IMR-90 (cell line): ENCODE results near the gene ZFPM1. TPM values are rescaled to one million over a fixed set of nuclear protein-coding genes. Genes with fewer than 3 reads are reported as not detected.

Experiments
- ATAC-seq: fragments of 200-7000 bp; cut with Tn5 transposase; 2 replicates; pipeline ENCODE4 v1.9.1; 2020; ENCODE audit warnings: low read depth, mild to moderate bottlenecking, moderate library complexity
- BruUV-seq: library from RNA; stranded (reverse); fragments of 400-500 nt; replicated peaks from 2 replicates; lab custom pipeline; 2021; lab: Mats Ljungman, UMichigan
- CTCF ChIA-PET: fragments of 300-600 bp; formaldehyde crosslinking; extraction: SDS; loops from one replicate; lab custom pipeline; 2021; ENCODE audit warnings: antibody characterized with exemption; lab: Yijun Ruan, JAX
- POLR2A ChIA-PET: fragments of 300-600 bp; sonication (Branson Sonifier 250); formaldehyde crosslinking; loops from one replicate; lab custom pipeline; 2022; ENCODE audit warnings: antibody characterized with exemption; ENCODE audit not compliant: unreplicated experiment; lab: Charles Lee
- DNase-seq: peaks from one replicate; pipeline ENCODE4 v3.0.0; 2013
- H2AFZ ChIP-seq: replicated peaks from 2 replicates; pipeline ENCODE3; 2013; ENCODE audit warnings: low read length, mild to moderate bottlenecking; ENCODE audit not compliant: poor library complexity
- H2AK5ac ChIP-seq: 2 replicates; pipeline ENCODE4 v1.6.1; 2013; ENCODE audit warnings: low read depth, low read length, inconsistent platforms
- H2AK9ac ChIP-seq: replicated peaks from 2 replicates; pipeline ENCODE3; 2013; ENCODE audit warnings: mild to moderate bottlenecking, low read depth, low read length, moderate library complexity; ENCODE audit not compliant: poor library complexity
- H2BK120ac ChIP-seq: 2 replicates; pipeline ENCODE4 v1.6.1; 2013; ENCODE audit warnings: low read depth, low read length, inconsistent platforms
- H2BK15ac ChIP-seq: 3 replicates; pipeline ENCODE4 v1.6.1; 2013; ENCODE audit warnings: low read depth, low read length, inconsistent platforms
- H2BK20ac ChIP-seq: 2 replicates; pipeline ENCODE4 v1.6.1; 2013; ENCODE audit warnings: low read depth, mild to moderate bottlenecking, inconsistent platforms, low read length, moderate library complexity
- H2BK5ac ChIP-seq: 2 replicates; pipeline ENCODE4 v1.6.1; 2013; ENCODE audit warnings: mild to moderate bottlenecking, low read depth, low read length, inconsistent platforms; ENCODE audit not compliant: poor library complexity, severe bottlenecking
- H3K14ac ChIP-seq: replicated peaks from 2 replicates; pipeline ENCODE4 v1.6.1; 2013; ENCODE audit warnings: low read depth, low read length, inconsistent platforms
- H3K18ac ChIP-seq: 2 replicates; pipeline ENCODE4 v1.6.1; 2013; ENCODE audit warnings: low read depth, low read length, control low read depth
- H3K23ac ChIP-seq: 2 replicates; pipeline ENCODE4 v1.6.1; 2013; ENCODE audit warnings: low read depth, low read length, inconsistent platforms
- H3K27ac ChIP-seq: 2 replicates; pipeline ENCODE4 v1.5.1; 2013; ENCODE audit warnings: mild to moderate bottlenecking, control low read depth, low read length; ENCODE audit not compliant: insufficient read depth
- H3K27me3 ChIP-seq: 2 replicates; pipeline ENCODE4 v1.6.1; 2013; ENCODE audit warnings: low read length; ENCODE audit not compliant: control insufficient read depth, insufficient read depth
- H3K36me3 ChIP-seq: 2 replicates; pipeline ENCODE4 v1.6.1; 2013; ENCODE audit warnings: low read length, mixed read lengths; ENCODE audit not compliant: control insufficient read depth, insufficient read depth
- H3K4ac ChIP-seq: 2 replicates; pipeline ENCODE4 v1.6.1; 2013; ENCODE audit warnings: low read depth, low read length, inconsistent platforms
- H3K4me1 ChIP-seq: 2 replicates; pipeline ENCODE4 v1.6.1; 2013; ENCODE audit warnings: low read length, mixed read lengths; ENCODE audit not compliant: control insufficient read depth, insufficient read depth
- H3K4me2 ChIP-seq: 2 replicates; pipeline ENCODE4 v1.6.1; 2013; ENCODE audit warnings: low read depth, mild to moderate bottlenecking, control low read depth, low read length, moderate library complexity
- H3K4me3 ChIP-seq: 2 replicates; pipeline ENCODE4 v1.5.1; 2013; ENCODE audit warnings: low read depth, mild to moderate bottlenecking, control low read depth, low read length, moderate library complexity; ENCODE audit not compliant: insufficient read depth
- H3K56ac ChIP-seq: 2 replicates; pipeline ENCODE4 v1.6.1; 2013; ENCODE audit warnings: low read length, inconsistent platforms; ENCODE audit not compliant: insufficient read depth; ENCODE audit errors: extremely low read depth
- H3K79me1 ChIP-seq, 2 experiments: 2 replicates each; pipeline ENCODE4 v1.6.1; 2013; ENCODE audit warnings: low read length in 2 of 2, inconsistent platforms in 1 of 2, low read depth in 1 of 2
- H3K9ac ChIP-seq: 2 replicates; pipeline ENCODE4 v1.6.1; 2013; ENCODE audit warnings: low read depth, low read length, control low read depth
- H3K9me1 ChIP-seq: 2 replicates; pipeline ENCODE4 v1.6.1; 2013; ENCODE audit warnings: low read length, inconsistent platforms; ENCODE audit not compliant: insufficient read depth
- H3K9me3 ChIP-seq: 2 replicates; pipeline ENCODE4 v1.6.1; 2013; ENCODE audit warnings: low read length; ENCODE audit not compliant: control insufficient read depth, insufficient read depth
- H4K20me1 ChIP-seq: 2 replicates; pipeline ENCODE4 v1.6.1; 2013; ENCODE audit warnings: low read length, inconsistent platforms; ENCODE audit not compliant: insufficient read depth
- H4K5ac ChIP-seq: 2 replicates; pipeline ENCODE4 v1.6.1; 2013; ENCODE audit warnings: mild to moderate bottlenecking, low read depth, low read length, control low read depth
- H4K8ac ChIP-seq, 2 experiments: 2 replicates each; pipeline ENCODE4 v1.6.1; 2013; ENCODE audit warnings: low read depth in 2 of 2, low read length in 2 of 2, control low read depth in 1 of 2, inconsistent platforms in 1 of 2
- H4K91ac ChIP-seq: 2 replicates; pipeline ENCODE4 v1.6.1; 2013; ENCODE audit warnings: low read depth, low read length, inconsistent platforms; ENCODE audit not compliant: insufficient read depth
- BHLHE40 ChIP-seq: fragments of 150-350 bp; IDR thresholded peaks from 2 replicates; pipeline ENCODE4 v1.6.1; 2016; ENCODE audit warnings: mild to moderate bottlenecking, low read depth, low read length
- CEBPB ChIP-seq: IDR thresholded peaks from 2 replicates; pipeline ENCODE4 v1.6.1; 2012; ENCODE audit warnings: low read depth, low read length, improper control_type of control experiment
- CHD1 ChIP-seq: IDR thresholded peaks from 2 replicates; pipeline ENCODE4 v1.6.1; 2012; ENCODE audit warnings: low read depth, low read length, improper control_type of control experiment
- FOS ChIP-seq: fragments of 150-350 bp; IDR thresholded peaks from 2 replicates; pipeline ENCODE4 v1.6.1; 2016; ENCODE audit warnings: low read depth, low read length
- MAFK ChIP-seq: IDR thresholded peaks from 2 replicates; pipeline ENCODE4 v1.6.1; 2012; ENCODE audit warnings: low read depth, low read length, improper control_type of control experiment
- MAZ ChIP-seq: IDR thresholded peaks from 2 replicates; pipeline ENCODE4 v1.6.1; 2012; ENCODE audit warnings: low read depth, mild to moderate bottlenecking, low read length, improper control_type of control experiment, moderate library complexity, borderline replicate concordance
- MXI1 ChIP-seq: IDR thresholded peaks from 2 replicates; pipeline ENCODE4 v1.6.1; 2012; ENCODE audit warnings: low read depth, mild to moderate bottlenecking, low read length, moderate library complexity, borderline replicate concordance
- NFE2L2 ChIP-seq: fragments of 150-350 bp; IDR thresholded peaks from 2 replicates; pipeline ENCODE4 v1.6.1; 2016; ENCODE audit warnings: low read depth, mild to moderate bottlenecking, low read length
- POLR2A ChIP-seq: IDR thresholded peaks from 2 replicates; pipeline ENCODE4 v1.6.1; 2012; ENCODE audit warnings: mild to moderate bottlenecking, low read depth, low read length
- RAD21 ChIP-seq: IDR thresholded peaks from 2 replicates; pipeline ENCODE4 v1.6.1; 2012; ENCODE audit warnings: low read length, improper control_type of control experiment
- RCOR1 ChIP-seq: IDR thresholded peaks from 2 replicates; pipeline ENCODE4 v1.6.1; 2012; ENCODE audit warnings: mild to moderate bottlenecking, low read length, improper control_type of control experiment; ENCODE audit not compliant: insufficient replicate concordance
- RFX5 ChIP-seq: IDR thresholded peaks from 2 replicates; pipeline ENCODE4 v1.8.0; 2012; ENCODE audit warnings: low read depth, mild to moderate bottlenecking, low read length, moderate library complexity
- SMC3 ChIP-seq: fragments of 150-350 bp; IDR thresholded peaks from 2 replicates; pipeline ENCODE4 v1.6.1; 2016; ENCODE audit warnings: low read depth, mild to moderate bottlenecking, antibody characterized with exemption, low read length, moderate library complexity
- WGBS, 2 experiments: methylation state at CpG; one replicate each; pipeline versions ENCODE4 v1.1.5 to v1.1.7; 2013; ENCODE audit warnings: missing lambda C conversion rate in 2 of 2; ENCODE audit not compliant: insufficient read length in 1 of 2; ENCODE audit errors: extremely low coverage in 2 of 2; 5-methylcytosine and 5-hydroxymethylcytosine counted together
- dilution Hi-C: fragments of 300-500 bp; cut with HindIII; formaldehyde crosslinking; loops from one replicate; pipeline ENCODE4 v1.14.3; 2018; ENCODE audit warnings: low sequenced_read_pairs; ENCODE audit not compliant: unreplicated experiment
- in situ Hi-C: fragments of 300-500 bp; cut with MboI; formaldehyde crosslinking; loops from 3 replicates; pipeline ENCODE4 v1.14.3; 2019; ENCODE audit warnings: low sequenced_read_pairs, inconsistent platforms, mixed read lengths
- intact Hi-C: fragments of 100-400 bp; cut with micrococcal nuclease; formaldehyde crosslinking; loops from 2 replicates; pipeline ENCODE4 v1.10.0; 2022
- polyA plus RNA-seq, 3 experiments: library from polyadenylated mRNA; depleted of rRNA; stranded (reverse); fragments of >200 nt; gene quantifications; 2 replicates each; pipeline ENCODE4 v1.2.3, GENCODE V29; 2012; ENCODE audit warnings: low replicate concordance in 1 of 3
- total RNA-seq: library from RNA; depleted of rRNA; stranded (reverse); fragments of >200 nt; gene quantifications from 2 replicates; pipeline ENCODE4 v1.2.3, GENCODE V29; 2012
- TF ChIP-seq, protein P1 (sequence below): conservative IDR thresholded peaks from 2 replicates; pipeline ENCODE4 v1.5.1; 2012; ENCODE audit warnings: mild to moderate bottlenecking, low read depth, low read length, improper control_type of control experiment
- TF ChIP-seq, protein P2 (sequence below): fragments of 150-350 bp; IDR thresholded peaks from 2 replicates; pipeline ENCODE4 v1.6.1; 2016; ENCODE audit warnings: low read depth, mild to moderate bottlenecking, low read length, moderate library complexity, borderline replicate concordance

ZFPM1 gene
- total and polyA plus RNA-seq, 2 of the 4 experiments (the other 2 are of a cell fraction): 0.36 to 1.1 TPM

DNA sequence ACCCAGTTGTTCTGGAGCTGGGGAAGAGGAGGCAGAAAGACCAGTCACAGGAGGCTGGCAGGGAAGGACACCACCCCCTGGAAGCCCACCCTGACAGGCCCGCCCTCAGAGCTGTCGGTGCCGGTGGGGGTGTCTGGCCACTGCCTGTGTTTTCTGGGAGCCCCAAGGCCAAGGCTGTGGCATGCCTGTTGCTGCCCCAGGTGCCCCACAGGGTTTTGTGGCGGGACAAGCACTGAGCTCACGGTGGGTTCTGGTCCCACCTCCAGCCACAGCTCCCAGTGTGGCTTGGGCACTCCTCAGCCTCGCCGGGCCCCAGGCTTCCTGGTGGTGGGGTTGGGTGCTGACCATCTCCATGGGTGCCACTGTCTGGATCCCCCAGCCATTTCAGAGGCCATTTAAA lies 58.0 kb downstream of the ZFPM1 start (continued):
- no peak for TF ChIP-seq FOS
- no peak for TF ChIP-seq RCOR1

DNA sequence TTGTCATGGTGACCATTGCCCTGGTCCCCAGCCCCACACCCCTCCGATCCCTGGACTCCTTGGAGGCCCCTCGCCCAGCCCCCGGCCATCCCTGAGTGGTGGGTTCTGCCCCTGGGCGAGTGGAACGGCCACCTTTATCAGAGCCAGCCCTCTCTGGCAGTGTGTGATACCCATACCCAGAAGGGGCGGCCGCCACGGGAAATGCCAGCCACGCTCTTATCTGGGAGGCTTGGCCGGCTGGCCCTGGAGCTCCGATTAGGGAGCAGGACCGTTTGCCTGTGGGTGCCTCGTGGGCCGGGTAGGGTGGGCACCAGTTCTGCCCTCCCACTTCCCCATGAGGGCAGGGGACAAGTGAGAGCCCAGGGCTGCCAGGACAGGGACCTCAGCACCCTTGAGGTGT lies 58.8 kb downstream of the ZFPM1 start:
- Histone ChIP-seq H2BK15ac (no peak overlapping the region), H2AFZ (no peak overlapping the region), H4K91ac (no peak overlapping the region), H3K9ac (no peak overlapping the region), H3K4me3 (no peak overlapping the region), H2AK5ac (no peak overlapping the region), H3K4me1 (no peaks in the 10 kb centered on the region), H3K4me2 (no peak overlapping the region), H4K8ac (no peak overlapping the region), H2BK120ac (no peak overlapping the region), H3K36me3 (peaks cover 1% of the 10 kb centered on the region; the same call in 1 of the 2 replicates), H3K4ac (no peak overlapping the region), H2BK20ac (no peak overlapping the region), H3K27ac (no peak overlapping the region), H2BK5ac (no peak overlapping the region), H3K9me3 (no peaks in the 10 kb centered on the region), H4K20me1 (peaks cover 5% of the 10 kb centered on the region), H3K18ac (no peak overlapping the region), H3K56ac (no peak overlapping the region), H3K14ac (no peak overlapping the region), H2AK9ac (no peak overlapping the region), H3K27me3 (no peaks in the 10 kb centered on the region), H4K5ac (no peak overlapping the region), H3K9me1 (no peaks in the 10 kb centered on the region), H3K23ac (no peak overlapping the region), H3K79me1 (no peaks in the 10 kb centered on the region)
- dilution Hi-C loops: no loop called here
- no TSS peak for BruUV-seq
- ChIA-PET CTCF (no interaction called here), POLR2A (interaction anchor here (0.5 kb wide), 1 partner anchor 741 kb away, joined by 3 read pairs; no protein-coding TSS in a partner anchor)
- in situ Hi-C loops: no loop called here
- no peak for ATAC-seq
- intact Hi-C loops: no loop called here
- WGBS, 2 experiments: 87% methylated on average over 9 of the region's 14 CpGs; no CpG with 5 or more reads in 1 of the 2 experiments
- DNase-seq: no peak
- TF ChIP-seq, protein P1, sequence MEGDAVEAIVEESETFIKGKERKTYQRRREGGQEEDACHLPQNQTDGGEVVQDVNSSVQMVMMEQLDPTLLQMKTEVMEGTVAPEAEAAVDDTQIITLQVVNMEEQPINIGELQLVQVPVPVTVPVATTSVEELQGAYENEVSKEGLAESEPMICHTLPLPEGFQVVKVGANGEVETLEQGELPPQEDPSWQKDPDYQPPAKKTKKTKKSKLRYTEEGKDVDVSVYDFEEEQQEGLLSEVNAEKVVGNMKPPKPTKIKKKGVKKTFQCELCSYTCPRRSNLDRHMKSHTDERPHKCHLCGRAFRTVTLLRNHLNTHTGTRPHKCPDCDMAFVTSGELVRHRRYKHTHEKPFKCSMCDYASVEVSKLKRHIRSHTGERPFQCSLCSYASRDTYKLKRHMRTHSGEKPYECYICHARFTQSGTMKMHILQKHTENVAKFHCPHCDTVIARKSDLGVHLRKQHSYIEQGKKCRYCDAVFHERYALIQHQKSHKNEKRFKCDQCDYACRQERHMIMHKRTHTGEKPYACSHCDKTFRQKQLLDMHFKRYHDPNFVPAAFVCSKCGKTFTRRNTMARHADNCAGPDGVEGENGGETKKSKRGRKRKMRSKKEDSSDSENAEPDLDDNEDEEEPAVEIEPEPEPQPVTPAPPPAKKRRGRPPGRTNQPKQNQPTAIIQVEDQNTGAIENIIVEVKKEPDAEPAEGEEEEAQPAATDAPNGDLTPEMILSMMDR: no peak
- TF ChIP-seq MAFK: no peak
- no peak for TF ChIP-seq CEBPB
- TF ChIP-seq SMC3: no peak
- no peak for TF ChIP-seq NFE2L2
- TF ChIP-seq, protein P2, sequence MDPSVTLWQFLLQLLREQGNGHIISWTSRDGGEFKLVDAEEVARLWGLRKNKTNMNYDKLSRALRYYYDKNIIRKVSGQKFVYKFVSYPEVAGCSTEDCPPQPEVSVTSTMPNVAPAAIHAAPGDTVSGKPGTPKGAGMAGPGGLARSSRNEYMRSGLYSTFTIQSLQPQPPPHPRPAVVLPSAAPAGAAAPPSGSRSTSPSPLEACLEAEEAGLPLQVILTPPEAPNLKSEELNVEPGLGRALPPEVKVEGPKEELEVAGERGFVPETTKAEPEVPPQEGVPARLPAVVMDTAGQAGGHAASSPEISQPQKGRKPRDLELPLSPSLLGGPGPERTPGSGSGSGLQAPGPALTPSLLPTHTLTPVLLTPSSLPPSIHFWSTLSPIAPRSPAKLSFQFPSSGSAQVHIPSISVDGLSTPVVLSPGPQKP: no peak
- TF ChIP-seq RCOR1: no peak
- TF ChIP-seq POLR2A: no peak
- no peak for TF ChIP-seq CHD1
- no peak for TF ChIP-seq BHLHE40
- TF ChIP-seq RAD21: no peak
- no peak for TF ChIP-seq RFX5
- no peak for TF ChIP-seq MXI1
- no peak for TF ChIP-seq FOS
- no peak for TF ChIP-seq MAZ
